ENCODE data around the gene OR6T1.

OR6T1 gene

GRCh38 chr11:123945132-123945531, 1.5 kb upstream of the OR6T1 start:
- H3K27ac ChIP-seq: no peak overlapping the region
- no peak for TF ChIP-seq ZFX (IDR thresholded peaks at IDR 0.05; ENCODE audit: borderline replicate concordance)
- TF ChIP-seq, protein P1, sequence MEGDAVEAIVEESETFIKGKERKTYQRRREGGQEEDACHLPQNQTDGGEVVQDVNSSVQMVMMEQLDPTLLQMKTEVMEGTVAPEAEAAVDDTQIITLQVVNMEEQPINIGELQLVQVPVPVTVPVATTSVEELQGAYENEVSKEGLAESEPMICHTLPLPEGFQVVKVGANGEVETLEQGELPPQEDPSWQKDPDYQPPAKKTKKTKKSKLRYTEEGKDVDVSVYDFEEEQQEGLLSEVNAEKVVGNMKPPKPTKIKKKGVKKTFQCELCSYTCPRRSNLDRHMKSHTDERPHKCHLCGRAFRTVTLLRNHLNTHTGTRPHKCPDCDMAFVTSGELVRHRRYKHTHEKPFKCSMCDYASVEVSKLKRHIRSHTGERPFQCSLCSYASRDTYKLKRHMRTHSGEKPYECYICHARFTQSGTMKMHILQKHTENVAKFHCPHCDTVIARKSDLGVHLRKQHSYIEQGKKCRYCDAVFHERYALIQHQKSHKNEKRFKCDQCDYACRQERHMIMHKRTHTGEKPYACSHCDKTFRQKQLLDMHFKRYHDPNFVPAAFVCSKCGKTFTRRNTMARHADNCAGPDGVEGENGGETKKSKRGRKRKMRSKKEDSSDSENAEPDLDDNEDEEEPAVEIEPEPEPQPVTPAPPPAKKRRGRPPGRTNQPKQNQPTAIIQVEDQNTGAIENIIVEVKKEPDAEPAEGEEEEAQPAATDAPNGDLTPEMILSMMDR (IDR thresholded peaks at IDR 0.05): no peak

DNA sequence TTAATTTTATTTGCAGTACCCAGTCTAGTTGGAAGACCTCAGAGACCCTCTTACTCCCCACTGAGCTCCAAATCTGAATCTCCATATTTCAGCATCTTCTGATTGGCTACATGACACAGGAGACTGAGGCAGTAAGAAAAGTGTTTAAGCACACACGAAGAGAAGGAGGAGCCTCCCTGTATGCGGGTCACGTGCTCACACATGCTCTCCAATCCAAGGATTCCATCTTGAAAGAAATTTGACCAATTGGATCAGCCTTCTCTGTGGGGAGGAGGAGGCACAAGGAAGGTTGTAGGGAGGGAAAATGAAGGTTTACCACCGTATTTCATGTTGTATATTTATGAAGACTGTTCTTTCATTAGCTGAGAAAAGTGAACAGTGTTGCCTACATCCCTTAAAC, 1.2 kb downstream of the OR6T1 start:
- no peak overlapping the region for H3K27ac ChIP-seq
- TF ChIP-seq, protein P1 (IDR thresholded peaks at IDR 0.05): no peak
- no peak for TF ChIP-seq ZFX (IDR thresholded peaks at IDR 0.05; ENCODE audit: borderline replicate concordance)

GRCh38 chr11:123939317-123939716, 4.3 kb downstream of the OR6T1 start, which contains the start of gene OR4D5:
Gene OR4D5, plus strand, starts transcription at chr11:123939617. Its CDS starts 0 bp downstream, at chr11:123939617.
- no peak within 1 kb of the TSS for H3K27ac ChIP-seq
- TF ChIP-seq, protein P1 (IDR thresholded peaks at IDR 0.05): no peak

DNA sequence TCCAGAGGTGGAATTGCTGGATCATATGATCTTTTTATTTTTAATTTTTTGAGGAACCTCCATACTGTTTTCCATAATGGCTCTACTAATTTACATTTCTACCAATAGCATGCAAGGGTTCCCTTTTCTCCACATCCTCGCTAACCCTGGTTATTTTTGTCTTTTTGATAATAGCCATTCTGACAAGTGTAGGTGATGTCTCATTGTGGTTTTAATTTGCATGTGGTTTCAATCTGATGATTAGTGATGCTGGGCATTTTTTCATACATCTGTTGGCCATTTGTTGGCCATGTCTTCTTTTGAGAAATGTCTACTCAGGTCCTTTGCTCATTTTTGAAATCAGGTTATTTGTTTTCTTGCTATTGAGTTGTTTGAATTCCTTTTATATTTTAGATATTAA, 19.6 kb downstream of the OR6T1 start:
- H3K27ac ChIP-seq: no peak overlapping the region
- TF ChIP-seq ZFX (IDR thresholded peaks at IDR 0.05; ENCODE audit: borderline replicate concordance): no peak
- TF ChIP-seq, protein P1 (IDR thresholded peaks at IDR 0.05): no peak

- H3K27ac ChIP-seq: no peak overlapping the region
- TF ChIP-seq, protein P1 (IDR thresholded peaks at IDR 0.05): no peak
- TF ChIP-seq ZFX (IDR thresholded peaks at IDR 0.05; ENCODE audit: borderline replicate concordance): no peak
These were observed 22.7 kb downstream of the OR6T1 start for GRCh38 chr11:123920943-123921342.

- no peak overlapping the region for H3K27ac ChIP-seq
- no peak for TF ChIP-seq ZFX (IDR thresholded peaks at IDR 0.05; ENCODE audit: borderline replicate concordance)
- TF ChIP-seq, protein P1 (IDR thresholded peaks at IDR 0.05): no peak
These were observed 37.8 kb downstream of the OR6T1 start for GRCh38 chr11:123905826-123906225.

- no peak overlapping the region for H3K27ac ChIP-seq
- TF ChIP-seq, protein P1 (IDR thresholded peaks at IDR 0.05): no peak
- no peak for TF ChIP-seq ZFX (IDR thresholded peaks at IDR 0.05; ENCODE audit: borderline replicate concordance)
These were observed 38.7 kb downstream of the OR6T1 start for GRCh38 chr11:123904932-123905331.

Data from 22Rv1 (cell line).